Smooth muscle cell (in vitro differentiated cells): ENCODE results near the gene HOXA4. TPM values are rescaled to one million over a fixed set of nuclear protein-coding genes. Genes with fewer than 3 reads are reported as not detected.

ENCODE experiments used
- DNase-seq: peaks from one replicate; lab custom pipeline; 2025; ENCODE audit not compliant: unreplicated experiment; lab: John Stamatoyannopoulos, UW
- H2AFZ ChIP-seq: fragments of 200-600 bp; sonication (generic); 2 replicates; pipeline ENCODE4 v1.6.0; 2016; ENCODE audit warnings: antibody characterized with exemption, low read depth, mild to moderate bottlenecking
- H3F3A ChIP-seq: fragments of 200-600 bp; sonication (generic); 2 replicates; pipeline ENCODE4 v1.6.0; 2017; ENCODE audit warnings: antibody characterized with exemption, low read depth
- H3K27ac ChIP-seq: fragments of 200-600 bp; sonication (generic); 2 replicates; pipeline ENCODE4 v1.5.1; 2016; ENCODE audit warnings: low read depth, mild to moderate bottlenecking
- H3K27me3 ChIP-seq: fragments of 200-600 bp; sonication (generic); 2 replicates; pipeline ENCODE4 v1.6.1; 2016; ENCODE audit warnings: low read depth, mild to moderate bottlenecking
- H3K36me3 ChIP-seq: fragments of 200-600 bp; sonication (generic); 2 replicates; pipeline ENCODE4 v1.5.1; 2016; ENCODE audit warnings: low read depth
- H3K4me1 ChIP-seq: fragments of 200-600 bp; sonication (generic); 2 replicates; pipeline ENCODE4 v1.5.1; 2016; ENCODE audit warnings: low read depth
- H3K4me2 ChIP-seq: fragments of 200-600 bp; sonication (generic); 2 replicates; pipeline ENCODE4 v1.6.0; 2016; ENCODE audit warnings: mild to moderate bottlenecking
- H3K4me3 ChIP-seq: fragments of 200-600 bp; sonication (generic); 2 replicates; pipeline ENCODE4 v1.5.1; 2016; ENCODE audit warnings: mild to moderate bottlenecking
- H3K79me2 ChIP-seq: fragments of 200-600 bp; sonication (generic); 2 replicates; pipeline ENCODE4 v1.6.0; 2016; ENCODE audit warnings: low read depth, mild to moderate bottlenecking
- H3K9ac ChIP-seq: fragments of 200-600 bp; sonication (generic); 2 replicates; pipeline ENCODE4 v1.6.0; 2016; ENCODE audit warnings: low read depth
- H3K9me3 ChIP-seq: fragments of 200-600 bp; sonication (generic); replicated peaks from 2 replicates; pipeline ENCODE4 v1.5.1; 2016; ENCODE audit warnings: low read depth
- H4K20me1 ChIP-seq: fragments of 200-600 bp; sonication (generic); 2 replicates; pipeline ENCODE4 v1.6.0; 2016; ENCODE audit warnings: low read depth
- WGBS: methylation state at CpG from one replicate; pipeline ENCODE4 v1.1.7; 2016; ENCODE audit warnings: low lambda C conversion rate; 5-methylcytosine and 5-hydroxymethylcytosine counted together
- polyA plus RNA-seq: library from polyadenylated mRNA; unstranded; fragments of >200 nt; fragmentation: Nextera tagmentation; extraction: Ambion mirVana; gene quantifications from 2 replicates; pipeline ENCODE4 v1.2.1, GENCODE V29; 2016
- total RNA-seq: library from RNA; depleted of rRNA; stranded (reverse); fragments of >200 nt; gene quantifications from 2 replicates; pipeline ENCODE4 v1.2.3, GENCODE V29; 2014
- TF ChIP-seq, protein P1 (sequence below): fragments of 200-600 bp; sonication (generic); IDR thresholded peaks from 2 replicates; pipeline ENCODE4 v1.5.1; 2017; ENCODE audit warnings: borderline replicate concordance, mild to moderate bottlenecking, antibody characterized with exemption; ENCODE audit not compliant: insufficient read depth, poor library complexity, severe bottlenecking

Gene HOXA4
- total and polyA plus RNA-seq, 2 experiments from 2014 or later, result 0.22 TPM; not detected in 1

DNA sequence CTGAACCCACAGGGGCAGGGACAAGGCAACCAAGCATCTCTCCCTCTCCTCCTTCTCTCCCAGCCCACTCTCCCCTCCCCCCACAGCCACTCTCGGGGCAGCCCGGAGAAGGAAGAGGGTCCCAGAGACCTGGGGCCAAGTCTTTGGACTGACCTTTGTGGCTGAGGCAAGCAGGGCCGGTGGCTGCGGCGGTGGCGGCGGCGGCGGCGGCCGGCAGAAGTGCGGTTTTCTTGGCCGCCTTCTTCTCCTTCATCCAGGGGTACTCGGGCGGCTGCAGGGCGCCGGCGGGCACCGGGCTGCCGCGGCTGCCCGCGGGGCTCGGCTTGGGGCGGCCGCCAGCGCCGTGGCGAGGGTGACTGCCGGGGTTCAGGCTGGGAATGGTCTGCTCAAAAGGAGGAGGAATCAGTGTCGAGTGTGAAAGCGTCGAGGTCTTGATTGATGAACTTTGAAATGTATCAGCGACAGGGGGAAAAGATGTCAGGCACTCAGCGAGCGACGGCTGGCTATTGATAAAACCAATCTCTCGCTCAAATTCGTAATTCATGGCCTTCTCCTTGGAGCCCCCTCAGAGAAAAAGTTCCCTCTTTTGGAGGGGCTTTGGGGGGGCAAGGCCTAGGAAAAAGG lies 28.5 kb downstream of the HOXA4 start:
- Histone ChIP-seq H3K79me2 (no peaks in the 10 kb centered on the region), H3K9ac (no peak overlapping the region), H3K36me3 (no peaks in the 10 kb centered on the region), H2AFZ (no peak overlapping the region), H3F3A (no peaks in the 10 kb centered on the region), H3K4me1 (peaks cover 9% of the 10 kb centered on the region), H4K20me1 (peaks cover 29% of the 10 kb centered on the region), H3K9me3 (no peaks in the 10 kb centered on the region), H3K27ac (no peak overlapping the region), H3K4me2 (no peak overlapping the region), H3K4me3 (no peak overlapping the region), H3K27me3 (peaks cover 100% of the 10 kb centered on the region)
- no peak for DNase-seq
- TF ChIP-seq, protein P1, sequence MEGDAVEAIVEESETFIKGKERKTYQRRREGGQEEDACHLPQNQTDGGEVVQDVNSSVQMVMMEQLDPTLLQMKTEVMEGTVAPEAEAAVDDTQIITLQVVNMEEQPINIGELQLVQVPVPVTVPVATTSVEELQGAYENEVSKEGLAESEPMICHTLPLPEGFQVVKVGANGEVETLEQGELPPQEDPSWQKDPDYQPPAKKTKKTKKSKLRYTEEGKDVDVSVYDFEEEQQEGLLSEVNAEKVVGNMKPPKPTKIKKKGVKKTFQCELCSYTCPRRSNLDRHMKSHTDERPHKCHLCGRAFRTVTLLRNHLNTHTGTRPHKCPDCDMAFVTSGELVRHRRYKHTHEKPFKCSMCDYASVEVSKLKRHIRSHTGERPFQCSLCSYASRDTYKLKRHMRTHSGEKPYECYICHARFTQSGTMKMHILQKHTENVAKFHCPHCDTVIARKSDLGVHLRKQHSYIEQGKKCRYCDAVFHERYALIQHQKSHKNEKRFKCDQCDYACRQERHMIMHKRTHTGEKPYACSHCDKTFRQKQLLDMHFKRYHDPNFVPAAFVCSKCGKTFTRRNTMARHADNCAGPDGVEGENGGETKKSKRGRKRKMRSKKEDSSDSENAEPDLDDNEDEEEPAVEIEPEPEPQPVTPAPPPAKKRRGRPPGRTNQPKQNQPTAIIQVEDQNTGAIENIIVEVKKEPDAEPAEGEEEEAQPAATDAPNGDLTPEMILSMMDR, result no peak
- WGBS, result 1% methylated on average over 38 of the region's 39 CpGs

DNA sequence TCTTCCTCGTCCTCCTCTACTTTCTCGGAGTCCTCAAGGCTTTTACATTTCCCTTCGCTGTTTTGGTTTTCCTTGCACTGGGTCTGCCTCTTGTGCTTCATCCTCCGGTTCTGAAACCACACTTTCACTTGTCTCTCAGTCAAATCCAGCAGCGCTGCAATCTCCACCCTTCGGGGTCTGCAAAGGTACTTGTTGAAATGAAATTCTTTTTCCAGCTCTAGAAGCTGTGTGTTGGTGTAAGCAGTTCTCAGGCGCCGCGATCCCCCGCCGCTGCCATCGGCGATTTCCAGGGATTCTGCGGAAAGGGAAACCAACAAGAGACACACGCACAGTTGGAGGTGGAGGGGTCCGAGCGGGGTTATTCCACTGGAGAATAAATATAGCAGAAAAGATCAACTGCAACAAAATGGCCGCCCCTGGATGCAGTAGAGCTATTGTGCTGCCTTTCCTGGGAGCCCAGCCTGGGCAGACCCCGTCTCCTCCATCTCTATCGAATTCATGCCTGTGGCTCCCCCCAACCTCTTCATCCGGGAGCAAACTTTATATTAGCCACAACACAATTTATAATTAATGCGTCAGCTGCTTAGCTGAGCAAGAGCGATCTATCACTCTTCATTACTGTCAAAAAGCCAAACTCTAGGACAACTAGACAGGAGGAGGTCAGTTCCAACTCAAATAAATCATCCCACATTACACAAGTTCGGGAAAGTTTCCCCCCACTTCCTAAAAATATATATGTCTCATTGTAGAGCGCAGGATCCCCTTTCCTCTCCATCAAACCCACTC lies 29.2 kb downstream of the HOXA4 start:
- DNase-seq, result no peak
- H3K79me2 ChIP-seq, result no peaks in the 10 kb centered on the region
- no peaks in the 10 kb centered on the region for H3K9me3 ChIP-seq
- peaks cover 29% of the 10 kb centered on the region for H4K20me1 ChIP-seq
- TF ChIP-seq, protein P1, result no peak
- peaks cover 100% of the 10 kb centered on the region for H3K27me3 ChIP-seq
- H3K4me1 ChIP-seq, result peaks cover 11% of the 10 kb centered on the region
- no peak overlapping the region for H3K27ac ChIP-seq
- H3F3A ChIP-seq, result no peaks in the 10 kb centered on the region
- H2AFZ ChIP-seq, result no peak overlapping the region
- peak overlapping the region; percentile 49 for H3K4me2 ChIP-seq
- H3K36me3 ChIP-seq, result no peaks in the 10 kb centered on the region
- 10% methylated on average over 25 of the region's 25 CpGs for whole genome bisulfite sequencing
- H3K9ac ChIP-seq, result no peak overlapping the region
- H3K4me3 ChIP-seq, result no peak overlapping the region

DNA sequence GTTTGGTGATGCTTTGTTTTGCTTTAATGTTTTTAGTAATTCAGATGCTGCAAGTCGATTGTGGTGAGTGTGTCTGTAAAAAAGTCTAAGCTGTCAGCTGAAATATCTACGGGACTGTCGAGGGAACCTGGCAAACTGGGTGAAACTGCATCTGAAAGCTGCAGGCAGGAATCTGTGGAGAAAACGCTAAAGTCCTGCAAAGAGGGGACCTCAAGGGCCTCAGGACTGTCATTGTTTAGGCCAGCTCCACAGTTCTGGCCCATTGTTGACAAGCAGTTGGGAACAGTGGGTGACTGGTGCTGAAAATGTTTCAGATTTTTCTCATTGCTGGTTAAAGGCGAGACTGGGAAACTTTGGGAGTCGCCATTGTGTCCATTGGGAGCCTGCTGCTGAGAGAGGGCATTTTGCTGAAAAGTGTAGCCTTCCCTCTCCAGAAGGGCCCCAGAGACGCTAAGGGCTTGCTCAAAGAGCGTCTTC lies 29.8 kb downstream of the HOXA4 start:
- no peaks in the 10 kb centered on the region for H3K36me3 ChIP-seq
- no peaks in the 10 kb centered on the region for H3F3A ChIP-seq
- peaks cover 24% of the 10 kb centered on the region for H4K20me1 ChIP-seq
- TF ChIP-seq, protein P1, result no peak
- no peak overlapping the region for H3K4me3 ChIP-seq
- 30% methylated on average over 8 of the region's 8 CpGs for WGBS
- H3K27me3 ChIP-seq, result peaks cover 100% of the 10 kb centered on the region
- H3K27ac ChIP-seq, result no peak overlapping the region
- H3K79me2 ChIP-seq, result no peaks in the 10 kb centered on the region
- no peak overlapping the region for H2AFZ ChIP-seq
- H3K4me1 ChIP-seq, result peaks cover 11% of the 10 kb centered on the region
- no peaks in the 10 kb centered on the region for H3K9me3 ChIP-seq
- H3K9ac ChIP-seq, result no peak overlapping the region
- H3K4me2 ChIP-seq, result peak overlapping the region; percentile 49
- no peak for DNase-seq
